Left ventricle myocardium inferior (tissue), 1 donor: ENCODE results near the gene XYLT1. TPM values are rescaled to one million over a fixed set of nuclear protein-coding genes. Genes with fewer than 3 reads are reported as not detected.

Experiments
- DNase-seq: peaks from one replicate; pipeline ENCODE4 v3.0.0-alpha.2; 2020
- H3K27ac ChIP-seq: fragments of 200-600 bp; replicated peaks from 2 replicates; pipeline ENCODE4 v1.8.0; 2021
- H3K27me3 ChIP-seq: fragments of 200-600 bp; 2 replicates; pipeline ENCODE4 v1.8.0; 2021; ENCODE audit warnings: low read depth
- H3K36me3 ChIP-seq: fragments of 200-600 bp; 2 replicates; pipeline ENCODE4 v1.8.0; 2021
- H3K4me1 ChIP-seq: fragments of 200-600 bp; 2 replicates; pipeline ENCODE4 v1.8.0; 2021
- H3K4me3 ChIP-seq: fragments of 200-600 bp; 2 replicates; pipeline ENCODE4 v1.8.0; 2021; ENCODE audit warnings: mild to moderate bottlenecking, moderate library complexity
- H3K9me3 ChIP-seq: fragments of 200-600 bp; replicated peaks from 2 replicates; pipeline ENCODE4 v1.8.0; 2021
- CTCF ChIP-seq: fragments of 200-600 bp; IDR thresholded peaks from 2 replicates; pipeline ENCODE4 v1.8.0; 2021; ENCODE audit warnings: antibody characterized with exemption, mild to moderate bottlenecking, borderline replicate concordance
- intact Hi-C: fragments of 100-400 bp; cut with micrococcal nuclease; formaldehyde crosslinking; loops from one replicate; pipeline ENCODE4 v1.11.0; 2022
- total RNA-seq: library from RNA; stranded (reverse); fragmentation: NEBNext Ultra II Directional; extraction: Animal tissue kit (Norgen Biotek cat#: 25700); gene quantifications from one replicate; pipeline ENCODE4 v1.2.1, GENCODE V29; 2021
- donor health status: DM: no; HTN: yes; CAD: no; lungs with severe emphysema.

XYLT1 gene
- total RNA-seq, 1 donor from 2014 or later, result 1.4 TPM

GRCh38 chr16:17215306-17215705 lies 255.5 kb downstream of the XYLT1 start:
- no peak for TF ChIP-seq CTCF
- no peaks in the 10 kb centered on the region for H3K36me3 ChIP-seq
- H3K9me3 ChIP-seq, result peaks cover 13% of the 10 kb centered on the region
- DNase-seq, result no peak
- H3K4me3 ChIP-seq, result no peak overlapping the region
- H3K27ac ChIP-seq, result no peak overlapping the region
- no peaks in the 10 kb centered on the region for H3K27me3 ChIP-seq
- H3K4me1 ChIP-seq, result no peaks in the 10 kb centered on the region
- intact Hi-C loops, result no loop called here

GRCh38 chr16:17213974-17214373 lies 256.8 kb downstream of the XYLT1 start:
- H3K27ac ChIP-seq, result no peak overlapping the region
- no peak overlapping the region for H3K4me3 ChIP-seq
- H3K4me1 ChIP-seq, result no peaks in the 10 kb centered on the region
- H3K9me3 ChIP-seq, result peaks cover 13% of the 10 kb centered on the region
- DNase-seq, result no peak
- H3K27me3 ChIP-seq, result peaks cover 10% of the 10 kb centered on the region
- intact Hi-C loops, result no loop called here
- H3K36me3 ChIP-seq, result no peaks in the 10 kb centered on the region
- TF ChIP-seq CTCF, result no peak

GRCh38 chr16:17213025-17213424 lies 257.7 kb downstream of the XYLT1 start:
- DNase-seq, result no peak
- intact Hi-C loops, result no loop called here
- Histone ChIP-seq H3K4me3 (no peak overlapping the region), H3K27ac (no peak overlapping the region), H3K36me3 (no peaks in the 10 kb centered on the region), H3K4me1 (no peaks in the 10 kb centered on the region), H3K9me3 (peaks cover 13% of the 10 kb centered on the region), H3K27me3 (peaks cover 10% of the 10 kb centered on the region)
- TF ChIP-seq CTCF, result no peak

GRCh38 chr16:17212606-17213005 lies 258.2 kb downstream of the XYLT1 start:
- Histone ChIP-seq H3K27ac (no peak overlapping the region), H3K4me3 (no peak overlapping the region), H3K4me1 (no peaks in the 10 kb centered on the region), H3K27me3 (peaks cover 11% of the 10 kb centered on the region), H3K9me3 (peaks cover 13% of the 10 kb centered on the region), H3K36me3 (no peaks in the 10 kb centered on the region)
- intact Hi-C loops, result no loop called here
- TF ChIP-seq CTCF, result no peak
- DNase-seq, result no peak

GRCh38 chr16:17211797-17212196 lies 259.0 kb downstream of the XYLT1 start:
- Histone ChIP-seq H3K9me3 (peaks cover 13% of the 10 kb centered on the region), H3K27ac (no peak overlapping the region), H3K27me3 (peaks cover 17% of the 10 kb centered on the region), H3K4me1 (no peaks in the 10 kb centered on the region), H3K4me3 (no peak overlapping the region), H3K36me3 (no peaks in the 10 kb centered on the region)
- DNase-seq, result no peak
- intact Hi-C loops, result no loop called here
- TF ChIP-seq CTCF, result peak; percentile 28

- H3K4me1 ChIP-seq, result no peaks in the 10 kb centered on the region
- no peaks in the 10 kb centered on the region for H3K9me3 ChIP-seq
- H3K27me3 ChIP-seq, result peaks cover 34% of the 10 kb centered on the region
- DNase-seq, result no peak
- H3K36me3 ChIP-seq, result no peaks in the 10 kb centered on the region
- H3K27ac ChIP-seq, result no peak overlapping the region
- TF ChIP-seq CTCF, result no peak
- intact Hi-C loops, result no loop called here
- no peak overlapping the region for H3K4me3 ChIP-seq
These were observed 264.0 kb downstream of the XYLT1 start for GRCh38 chr16:17206712-17207111.
